ENCODE data around the gene RNLS. TPM values are rescaled to one million over a fixed set of nuclear protein-coding genes. Genes with fewer than 3 reads are reported as not detected.

The RNLS gene
- 13.3 TPM for total RNA-seq

GRCh38 chr10:88582806-88583583 lies at the start of gene RNLS:
RNLS (minus strand) TSS chr10:88583318.
- peak within 1 kb of the TSS; percentile 93 for H3K27ac ChIP-seq
- intact Hi-C loops (cut with DNase I): no loop called here
- peak in 1 of 2 donors; percentile 85 for DNase-seq (ENCODE audit: extremely low spot score in 2 of 2)
- no peaks in the 10 kb centered on the region for H3K27me3 ChIP-seq
- H3K9me3 ChIP-seq: no peaks in the 10 kb centered on the region
- H3K4me3 ChIP-seq: peak within 1 kb of the TSS; percentile 42 to 64
- TF ChIP-seq CTCF (IDR thresholded peaks at IDR 0.05) (peak; percentile 22 to 74 (median 70)), POLR2A (IDR thresholded peaks at IDR 0.05) (no peak), POLR2AphosphoS5 (IDR thresholded peaks at IDR 0.05; ENCODE audit: insufficient read depth in 1 of 2, low read depth in 1 of 2) (peak in 1 of 2 donors; percentile 81)
- peaks cover 7% of the 10 kb centered on the region for H3K4me1 ChIP-seq
- H3K36me3 ChIP-seq: no peaks in the 10 kb centered on the region

GRCh38 chr10:88624840-88625239 lies 41.7 kb upstream of the RNLS start:
- Histone ChIP-seq H3K27me3 (no peaks in the 10 kb centered on the region), H3K36me3 (no peaks in the 10 kb centered on the region), H3K4me1 (no peaks in the 10 kb centered on the region), H3K27ac (no peak overlapping the region), H3K9me3 (no peaks in the 10 kb centered on the region), H3K4me3 (no peak overlapping the region)
- no peak for DNase-seq (ENCODE audit: extremely low spot score in 2 of 2)
- intact Hi-C loops (cut with DNase I): no loop called here
- TF ChIP-seq CTCF (IDR thresholded peaks at IDR 0.05): no peak
- TF ChIP-seq POLR2A (IDR thresholded peaks at IDR 0.05): no peak
- TF ChIP-seq POLR2AphosphoS5 (IDR thresholded peaks at IDR 0.05; ENCODE audit: insufficient read depth in 1 of 2, low read depth in 1 of 2): no peak

- no peak overlapping the region for H3K4me3 ChIP-seq
- no peaks in the 10 kb centered on the region for H3K9me3 ChIP-seq
- no peaks in the 10 kb centered on the region for H3K4me1 ChIP-seq
- DNase-seq (ENCODE audit: extremely low spot score in 2 of 2): no peak
- no peaks in the 10 kb centered on the region for H3K36me3 ChIP-seq
- TF ChIP-seq POLR2AphosphoS5 (IDR thresholded peaks at IDR 0.05; ENCODE audit: insufficient read depth in 1 of 2, low read depth in 1 of 2): no peak
- TF ChIP-seq POLR2A (IDR thresholded peaks at IDR 0.05): no peak
- no peaks in the 10 kb centered on the region for H3K27me3 ChIP-seq
- intact Hi-C loops (cut with DNase I): no loop called here
- no peak overlapping the region for H3K27ac ChIP-seq
Measured at GRCh38 chr10:88623835-88624234, 40.7 kb upstream of the RNLS start.

- Histone ChIP-seq H3K4me1 (no peaks in the 10 kb centered on the region), H3K4me3 (no peak overlapping the region), H3K36me3 (no peaks in the 10 kb centered on the region), H3K9me3 (no peaks in the 10 kb centered on the region), H3K27me3 (no peaks in the 10 kb centered on the region), H3K27ac (no peak overlapping the region)
- DNase-seq (ENCODE audit: extremely low spot score in 2 of 2): no peak
- intact Hi-C loops (cut with DNase I): no loop called here
- no peak for TF ChIP-seq POLR2AphosphoS5 (IDR thresholded peaks at IDR 0.05; ENCODE audit: insufficient read depth in 1 of 2, low read depth in 1 of 2)
Measured at GRCh38 chr10:88620441-88620840, 37.3 kb upstream of the RNLS start.

GRCh38 chr10:88618496-88618895 lies 35.4 kb upstream of the RNLS start:
- TF ChIP-seq POLR2A (IDR thresholded peaks at IDR 0.05) (no peak), POLR2AphosphoS5 (IDR thresholded peaks at IDR 0.05; ENCODE audit: insufficient read depth in 1 of 2, low read depth in 1 of 2) (no peak), CTCF (IDR thresholded peaks at IDR 0.05) (no peak)
- no peaks in the 10 kb centered on the region for H3K4me1 ChIP-seq
- no peak overlapping the region for H3K4me3 ChIP-seq
- H3K9me3 ChIP-seq: peaks cover 4% of the 10 kb centered on the region
- H3K27ac ChIP-seq: no peak overlapping the region
- H3K27me3 ChIP-seq: no peaks in the 10 kb centered on the region
- DNase-seq (ENCODE audit: extremely low spot score in 2 of 2): no peak
- H3K36me3 ChIP-seq: no peaks in the 10 kb centered on the region
- intact Hi-C loops (cut with DNase I): no loop called here

- Histone ChIP-seq H3K27ac (no peak overlapping the region), H3K4me1 (no peaks in the 10 kb centered on the region), H3K27me3 (no peaks in the 10 kb centered on the region), H3K4me3 (no peak overlapping the region), H3K9me3 (peaks cover 4% of the 10 kb centered on the region), H3K36me3 (no peaks in the 10 kb centered on the region)
- TF ChIP-seq CTCF (IDR thresholded peaks at IDR 0.05) (no peak), POLR2A (IDR thresholded peaks at IDR 0.05) (no peak), POLR2AphosphoS5 (IDR thresholded peaks at IDR 0.05; ENCODE audit: insufficient read depth in 1 of 2, low read depth in 1 of 2) (no peak)
- DNase-seq (ENCODE audit: extremely low spot score in 2 of 2): no peak
- intact Hi-C loops (cut with DNase I): no loop called here
Measured at GRCh38 chr10:88617772-88618300, 34.7 kb upstream of the RNLS start.

Data from vagina (tissue), 2 donors.